HG03457 (cell line): ENCODE results near the gene MUC5B.

ENCODE experiments used
- ATAC-seq: cut with Tn5 transposase; IDR thresholded peaks from one replicate; pipeline ENCODE4 v1.9.1; 2021; ENCODE audit warnings: moderate number of reproducible peaks; ENCODE audit not compliant: unreplicated experiment

MUC5B gene

DNA sequence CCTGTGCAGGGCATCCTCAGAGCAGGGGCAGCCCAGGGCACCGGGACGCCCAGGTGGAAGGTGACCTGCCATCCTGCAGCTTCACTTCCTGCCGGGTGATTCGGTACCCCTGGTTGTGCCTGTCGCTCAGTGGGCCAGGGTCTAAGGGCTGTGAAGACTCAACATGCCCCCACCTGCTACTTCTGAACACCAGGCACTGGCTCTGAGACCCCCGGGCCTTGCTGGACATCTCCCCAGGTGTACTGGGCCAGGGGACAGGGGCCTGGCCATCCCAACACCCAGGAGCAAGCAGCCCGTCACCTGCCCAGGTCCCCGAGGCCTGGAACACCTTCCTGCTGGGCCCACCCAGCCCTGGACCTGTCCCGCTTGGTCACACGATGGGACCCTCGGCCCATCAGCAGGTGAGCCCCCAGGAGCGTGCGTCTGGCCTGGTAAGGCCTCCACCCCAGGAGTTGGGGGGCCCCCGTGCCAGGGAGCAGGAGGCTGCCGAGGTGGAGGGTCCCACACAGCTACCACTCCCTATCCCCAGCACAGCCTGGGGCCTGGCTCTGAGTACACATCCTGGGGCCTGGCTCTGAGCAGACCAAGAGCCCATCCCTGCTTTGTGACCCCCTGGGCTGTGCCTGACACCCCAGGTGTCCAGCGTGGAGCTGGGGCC, 3.9 kb upstream of the MUC5B start:
- ATAC-seq, result no peak

DNA sequence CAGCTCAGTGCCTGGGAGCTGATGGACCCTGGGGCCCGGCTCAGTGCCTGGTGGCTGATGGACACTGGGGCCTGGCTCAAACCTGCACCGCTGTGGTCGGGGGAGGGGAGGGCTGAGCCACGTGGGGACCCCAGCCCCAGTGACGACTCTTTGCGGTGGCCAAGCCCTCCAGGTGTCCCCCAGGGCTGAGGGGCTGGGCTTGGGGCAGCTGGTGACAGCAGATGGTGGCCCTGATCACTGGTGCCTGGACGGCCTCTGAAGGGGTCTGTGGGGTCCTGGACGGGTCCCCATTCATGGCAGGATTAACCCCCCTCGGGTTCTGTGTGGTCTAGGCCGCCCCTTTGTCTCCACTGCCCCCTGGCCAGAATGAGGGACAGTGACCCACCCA, 3.4 kb upstream of the MUC5B start:
- ATAC-seq, result no peak

DNA sequence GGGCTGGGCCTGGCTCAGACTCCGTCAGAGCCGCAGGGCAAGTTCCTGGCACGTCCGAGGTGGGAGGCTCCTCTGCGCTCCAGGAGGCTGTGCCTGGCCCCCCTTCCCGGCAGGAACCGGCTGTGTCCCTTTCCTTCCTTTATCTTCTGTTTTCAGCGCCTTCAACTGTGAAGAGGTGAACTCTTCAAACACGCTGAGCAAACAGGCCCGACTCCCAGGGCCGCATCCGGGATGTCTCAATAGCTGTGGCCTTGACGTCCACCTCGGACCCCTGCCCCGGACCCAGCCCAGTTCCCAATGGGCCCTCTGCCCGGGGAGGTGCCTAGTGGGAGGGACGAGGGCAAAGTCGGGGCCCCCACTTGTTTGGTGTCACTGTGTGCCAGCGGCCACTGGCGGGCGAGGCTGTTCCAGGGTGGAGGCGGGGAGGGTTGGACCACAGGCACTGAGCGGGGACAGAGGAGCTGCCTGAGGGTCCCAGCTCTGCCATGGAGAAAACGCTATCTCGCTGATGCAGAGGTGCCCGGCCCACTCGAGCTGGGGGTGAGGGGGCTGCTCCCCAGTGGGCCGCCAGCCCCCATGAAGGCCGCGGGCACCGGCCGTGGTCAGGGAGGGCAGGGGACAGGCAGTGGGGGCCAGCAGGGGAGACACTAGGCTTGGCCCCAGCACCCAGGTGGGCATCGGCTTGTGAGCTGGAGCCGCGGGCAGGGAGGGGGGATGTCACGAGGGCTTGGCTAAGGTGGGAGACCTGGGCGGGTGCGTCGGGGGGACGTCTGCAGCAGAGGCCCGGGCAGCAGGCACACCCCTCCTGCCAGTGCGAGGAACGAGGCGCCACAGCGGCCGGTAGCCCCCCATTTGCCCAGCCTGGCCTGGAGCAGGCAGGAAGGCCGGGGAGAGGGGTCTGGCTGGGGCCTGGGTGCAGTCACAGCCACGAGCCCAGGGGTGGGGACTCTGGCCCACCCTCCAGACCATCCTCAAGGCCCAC, 2.7 kb upstream of the MUC5B start:
- ATAC-seq, result no peak

DNA sequence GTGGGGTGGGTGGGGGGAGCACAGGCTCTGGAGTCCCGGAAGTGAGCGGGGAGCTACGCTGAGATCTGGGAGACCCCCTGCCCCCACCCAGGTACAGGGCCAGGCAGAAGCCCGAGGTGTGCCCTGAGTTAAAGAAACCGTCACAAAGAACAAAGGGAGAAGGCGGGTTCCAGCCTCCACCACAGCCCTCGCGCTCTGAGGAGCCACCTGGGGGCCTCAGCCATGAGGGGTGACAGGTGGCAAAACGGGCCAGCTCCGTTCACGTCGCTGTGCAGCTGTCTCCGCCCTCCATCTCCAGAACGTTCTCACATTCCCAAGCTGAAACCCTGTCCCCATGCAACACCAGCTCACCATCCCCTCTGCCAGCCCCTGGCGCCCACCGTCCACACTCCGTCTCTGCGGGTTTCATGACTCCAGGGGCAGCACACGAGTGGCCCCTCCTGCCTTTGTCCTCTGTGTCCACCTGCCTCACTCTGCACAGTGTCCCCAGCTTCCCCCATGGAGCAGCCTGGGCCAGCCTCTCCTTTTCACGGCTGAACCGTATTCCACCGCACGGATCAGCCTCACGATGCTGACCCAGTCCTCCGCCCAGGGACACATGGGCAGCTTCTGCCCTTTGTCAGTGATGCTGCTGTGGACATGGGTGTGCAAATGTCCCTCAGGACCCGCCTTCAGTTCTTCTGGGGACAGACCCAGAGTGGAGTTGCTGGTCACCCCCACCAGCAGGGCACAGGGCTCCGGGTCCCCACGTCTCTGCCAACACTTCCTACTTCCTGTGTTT, 1.7 kb upstream of the MUC5B start:
- no peak for ATAC-seq

DNA sequence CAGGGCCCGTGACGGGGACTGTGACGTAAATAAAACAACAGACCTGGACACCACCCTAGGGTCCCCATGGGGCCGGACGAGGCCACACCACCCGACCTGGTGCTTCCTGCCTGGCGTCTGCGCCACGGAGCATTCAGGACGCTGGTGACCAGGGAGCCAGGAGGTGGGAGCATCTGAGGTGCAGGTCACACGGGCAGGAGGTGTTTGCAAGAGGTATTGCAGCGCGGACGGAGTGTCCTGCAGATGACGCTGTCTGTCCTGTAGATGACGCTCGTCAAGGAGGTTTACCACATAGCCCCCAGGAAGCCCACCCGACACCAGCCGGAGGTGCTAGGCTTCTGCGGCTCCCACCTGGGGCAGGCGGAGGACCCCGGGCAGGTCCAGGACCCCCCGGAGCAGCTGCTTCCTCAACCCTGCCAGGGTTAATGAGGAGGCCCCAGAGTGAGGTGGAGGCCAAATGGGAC, 986 bp upstream of the MUC5B start:
- no peak for ATAC-seq

DNA sequence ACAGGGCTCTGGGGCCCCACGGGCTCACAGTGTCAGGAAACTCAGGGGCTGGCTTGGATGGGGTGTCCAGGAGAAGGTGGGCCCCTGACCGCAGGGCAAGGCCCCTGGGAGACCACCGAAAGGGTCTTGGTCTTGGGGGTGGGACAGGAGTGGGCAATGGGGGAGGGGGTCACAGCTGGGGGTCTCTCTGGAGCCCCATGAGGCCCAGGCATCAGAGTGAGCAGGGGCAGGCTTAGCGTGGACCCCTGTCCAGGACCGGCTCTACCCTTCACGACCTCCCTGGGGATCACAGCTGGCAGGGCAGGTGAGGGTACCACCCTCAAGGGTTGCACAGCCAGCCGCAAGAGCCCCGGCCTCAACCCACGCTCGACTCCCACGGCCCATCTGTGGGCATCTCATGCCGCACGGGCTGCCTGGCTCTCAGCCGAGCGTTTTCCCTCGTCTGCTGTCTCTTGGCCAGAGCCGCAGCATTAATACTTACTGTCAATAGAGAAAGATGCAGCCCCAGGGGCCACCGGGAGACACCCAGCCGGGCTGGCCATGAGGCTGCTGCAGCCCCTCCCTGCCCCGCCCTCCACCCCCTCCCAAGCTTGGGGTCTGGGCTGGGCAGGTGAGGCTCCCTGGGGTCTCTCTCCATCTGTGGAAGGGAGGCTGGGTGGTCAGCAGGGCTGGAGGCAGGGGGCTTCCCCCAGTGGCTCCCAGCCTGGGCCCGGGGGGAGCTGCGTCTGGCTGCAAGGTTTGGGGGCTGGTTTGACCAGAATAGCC, 662 bp downstream of the MUC5B start:
- no peak for ATAC-seq

DNA sequence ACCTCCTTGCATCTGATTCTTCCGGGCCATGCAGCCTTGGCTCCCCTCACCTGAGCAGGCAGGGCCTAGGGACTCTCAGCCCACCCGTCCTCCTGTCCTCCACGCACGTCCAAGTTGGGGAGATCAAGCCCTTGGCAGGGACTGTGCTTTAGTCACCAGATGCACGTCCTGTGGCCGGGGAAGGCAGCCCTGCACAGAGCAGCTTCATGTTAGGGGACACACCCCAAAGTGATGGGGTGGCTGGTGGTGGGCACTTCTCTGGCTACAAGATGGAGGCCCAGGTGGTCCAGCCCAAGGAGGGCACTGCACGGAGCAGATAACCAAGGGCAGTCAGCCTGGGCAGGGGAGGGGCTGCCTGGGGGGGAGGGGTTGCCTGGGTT, 1.2 kb downstream of the MUC5B start:
- no peak for ATAC-seq

DNA sequence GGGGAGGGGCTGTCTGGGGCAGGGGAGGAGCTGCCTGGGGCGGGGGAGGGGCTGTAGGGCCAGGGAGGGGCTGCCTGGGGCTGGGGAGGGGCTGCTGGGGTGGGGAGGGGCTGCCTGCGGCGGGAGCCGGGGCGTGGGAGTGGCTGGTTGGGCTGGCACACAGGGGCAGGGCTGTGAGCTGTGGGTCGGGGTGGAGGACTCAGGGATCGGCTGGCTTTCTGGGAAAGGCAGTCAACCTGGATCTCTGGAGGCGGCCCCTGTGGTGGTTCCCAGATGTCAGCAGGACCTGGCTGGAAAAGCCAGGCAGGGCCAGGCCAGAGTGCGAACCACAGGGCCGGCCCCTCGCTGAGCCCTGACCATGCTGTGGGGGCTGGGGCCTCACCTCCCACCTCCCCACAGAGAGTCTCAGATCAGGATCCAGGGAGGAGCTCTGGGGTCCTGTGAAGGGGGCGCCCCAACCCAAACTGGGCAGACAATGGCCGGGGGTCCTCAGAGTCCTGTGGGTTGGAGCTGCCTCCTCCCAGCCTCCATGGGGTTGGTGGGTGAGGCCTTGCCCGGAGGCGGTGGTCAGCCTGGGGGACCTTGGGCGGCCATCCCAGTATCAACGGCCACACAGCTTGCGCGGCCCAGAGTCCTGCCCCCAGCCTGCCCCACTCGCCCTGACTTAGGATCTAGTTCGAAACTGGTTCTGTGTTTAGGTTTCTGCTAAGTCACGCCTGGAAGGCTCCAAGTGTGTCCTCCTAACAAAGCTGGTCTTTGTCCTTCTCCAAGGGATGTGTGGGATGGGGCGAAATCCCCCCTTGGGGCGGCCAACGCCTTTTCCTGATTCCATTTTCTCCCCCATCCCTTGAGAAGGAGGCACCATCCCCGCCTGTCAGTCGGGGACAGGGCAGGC, 1.9 kb downstream of the MUC5B start:
- no peak for ATAC-seq

DNA sequence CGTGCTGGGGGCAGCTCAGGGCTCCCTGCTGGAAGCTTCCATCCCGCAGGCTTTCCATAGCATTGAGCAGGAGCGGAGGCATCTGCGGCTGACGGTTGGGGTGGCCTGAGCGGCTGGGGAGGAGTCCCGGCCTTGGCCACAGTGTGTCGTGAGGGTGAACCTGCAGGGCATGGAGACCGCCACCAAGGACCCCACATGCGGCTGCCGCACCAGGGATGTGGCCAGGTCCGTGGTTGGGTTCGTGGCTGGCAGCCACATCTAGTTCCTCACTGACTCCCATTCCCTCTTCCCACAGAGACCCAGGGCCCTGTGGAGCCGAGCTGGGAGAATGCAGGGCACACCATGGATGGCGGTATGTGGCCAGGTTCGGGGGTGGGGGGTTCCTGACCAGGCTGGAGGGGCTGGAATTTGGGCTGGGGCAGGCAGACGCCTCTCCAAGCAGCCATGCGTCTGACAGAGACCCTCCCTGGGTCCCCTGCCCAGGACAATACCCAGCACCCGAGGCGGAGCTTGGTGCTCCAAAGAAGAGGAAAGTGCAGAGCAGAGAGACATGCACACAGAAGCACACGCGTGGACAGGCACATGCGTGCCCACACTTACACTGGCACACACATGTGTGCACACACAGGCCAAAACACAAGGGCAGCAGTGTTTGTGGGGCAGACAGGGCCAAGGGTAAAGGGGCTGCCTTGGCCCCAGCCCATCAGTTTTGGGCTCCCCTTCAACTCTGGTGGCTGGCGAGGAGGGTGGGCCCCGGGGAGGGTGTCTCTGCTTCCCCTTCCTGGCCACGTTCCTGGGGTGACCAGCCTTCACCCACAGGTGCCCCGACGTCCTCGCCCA, 2.7 kb downstream of the MUC5B start:
- no peak for ATAC-seq

DNA sequence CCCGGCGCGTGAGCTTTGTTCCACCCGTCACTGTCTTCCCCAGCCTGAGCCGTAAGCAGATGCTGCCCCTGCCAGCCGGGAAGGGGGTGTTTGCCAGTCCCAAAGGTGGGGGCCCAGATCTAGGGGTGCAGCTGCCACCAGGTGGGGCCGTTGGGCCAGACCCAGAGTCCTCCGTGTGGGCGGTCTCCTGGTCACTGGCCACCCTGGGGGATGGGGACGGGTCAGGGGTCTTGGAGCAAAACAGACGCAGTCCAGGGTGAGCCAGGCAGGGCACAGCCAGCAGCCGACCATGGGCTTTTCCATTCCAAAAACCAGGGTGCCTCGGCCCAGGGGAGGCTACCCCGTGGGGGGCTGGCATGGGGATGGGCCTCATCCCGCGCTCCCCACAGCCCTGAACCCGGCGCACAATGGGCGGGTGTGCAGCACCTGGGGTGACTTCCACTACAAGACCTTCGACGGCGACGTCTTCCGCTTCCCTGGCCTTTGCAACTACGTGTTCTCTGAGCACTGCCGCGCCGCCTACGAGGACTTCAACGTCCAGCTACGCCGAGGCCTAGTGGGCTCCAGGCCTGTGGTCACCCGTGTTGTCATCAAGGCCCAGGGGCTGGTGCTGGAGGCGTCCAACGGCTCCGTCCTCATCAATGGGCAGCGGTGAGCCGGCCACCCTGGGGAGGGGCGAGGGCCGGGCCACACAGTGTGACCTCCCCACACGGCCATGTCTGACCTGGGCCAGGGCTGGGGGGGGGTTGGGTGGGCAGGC, 3.5 kb downstream of the MUC5B start:
- no peak for ATAC-seq

DNA sequence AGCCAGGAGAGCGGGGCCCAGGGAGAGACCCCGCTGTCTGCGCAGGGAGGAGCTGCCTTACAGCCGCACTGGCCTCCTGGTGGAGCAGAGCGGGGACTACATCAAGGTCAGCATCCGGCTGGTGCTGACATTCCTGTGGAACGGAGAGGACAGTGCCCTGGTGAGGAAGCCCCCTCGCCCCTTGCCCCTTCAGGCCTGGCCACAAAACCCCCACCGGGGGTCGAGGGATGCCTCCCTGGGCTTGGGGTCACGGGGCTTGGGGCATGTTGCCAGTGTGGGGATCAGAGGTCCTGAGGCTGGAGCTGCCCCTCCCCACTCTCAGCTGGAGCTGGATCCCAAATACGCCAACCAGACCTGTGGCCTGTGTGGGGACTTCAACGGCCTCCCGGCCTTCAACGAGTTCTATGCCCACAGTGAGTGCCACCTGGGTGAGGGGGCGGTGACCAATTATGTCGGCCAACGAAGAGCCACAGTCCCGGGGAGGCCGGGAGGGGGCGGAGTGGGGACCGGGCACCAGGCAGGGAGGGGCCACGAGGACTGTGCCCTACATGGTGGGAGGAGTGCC, 4.2 kb downstream of the MUC5B start:
- ATAC-seq, result no peak

DNA sequence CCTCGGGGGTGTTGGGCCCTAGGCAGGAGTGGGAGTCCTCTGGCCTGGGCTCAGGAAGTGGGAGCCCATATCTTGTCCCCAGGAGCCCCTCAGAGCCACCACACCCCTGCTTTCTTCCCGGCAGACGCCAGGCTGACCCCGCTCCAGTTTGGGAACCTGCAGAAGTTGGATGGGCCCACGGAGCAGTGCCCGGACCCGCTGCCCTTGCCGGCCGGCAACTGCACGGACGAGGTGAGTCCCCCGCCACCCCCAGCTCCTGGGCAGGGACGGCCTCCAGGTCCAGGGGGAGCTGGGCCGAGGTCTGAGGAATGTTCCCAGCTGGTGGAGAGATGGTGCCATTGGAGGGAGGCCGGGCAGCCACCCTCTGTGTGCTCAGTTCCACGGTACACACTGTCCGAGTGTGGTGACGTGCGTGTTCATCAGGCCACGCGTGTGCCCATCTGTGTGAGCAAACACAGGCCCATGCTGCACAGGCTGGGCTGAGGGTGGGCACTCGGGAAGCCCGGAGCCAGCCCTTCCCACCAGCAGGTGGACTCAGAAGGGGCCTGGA, 4.8 kb downstream of the MUC5B start:
- no peak for ATAC-seq

DNA sequence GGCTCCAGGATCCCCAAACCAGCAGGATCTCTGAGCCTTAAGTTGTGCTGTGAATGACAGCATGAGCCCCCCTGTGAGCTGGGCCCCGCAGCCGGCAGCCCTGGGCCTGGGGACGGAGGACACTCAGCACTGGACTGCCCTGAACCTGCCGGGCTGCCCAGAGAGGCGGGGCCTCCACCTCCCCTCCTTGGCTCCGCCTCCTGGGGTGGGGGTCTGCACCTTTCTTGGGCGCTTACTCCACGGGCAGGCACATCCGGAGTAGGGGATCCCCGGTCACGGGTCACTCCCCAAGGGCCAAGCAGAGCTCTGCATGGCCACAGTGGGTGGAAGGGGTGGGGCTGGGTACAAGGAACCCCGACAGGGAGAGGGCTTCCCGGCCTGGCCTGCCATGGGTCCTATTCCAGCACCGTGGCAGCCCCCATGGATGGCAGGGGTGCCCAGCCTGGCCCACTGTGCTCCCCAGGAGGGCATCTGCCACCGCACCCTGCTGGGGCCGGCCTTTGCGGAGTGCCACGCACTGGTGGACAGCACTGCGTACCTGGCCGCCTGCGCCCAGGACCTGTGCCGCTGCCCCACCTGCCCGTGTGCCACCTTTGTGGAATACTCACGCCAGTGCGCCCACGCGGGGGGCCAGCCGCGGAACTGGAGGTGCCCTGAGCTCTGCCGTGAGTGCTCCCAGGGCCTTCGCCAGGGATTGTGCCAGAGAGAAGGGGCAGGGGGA, 5.4 kb downstream of the MUC5B start:
- no peak for ATAC-seq

DNA sequence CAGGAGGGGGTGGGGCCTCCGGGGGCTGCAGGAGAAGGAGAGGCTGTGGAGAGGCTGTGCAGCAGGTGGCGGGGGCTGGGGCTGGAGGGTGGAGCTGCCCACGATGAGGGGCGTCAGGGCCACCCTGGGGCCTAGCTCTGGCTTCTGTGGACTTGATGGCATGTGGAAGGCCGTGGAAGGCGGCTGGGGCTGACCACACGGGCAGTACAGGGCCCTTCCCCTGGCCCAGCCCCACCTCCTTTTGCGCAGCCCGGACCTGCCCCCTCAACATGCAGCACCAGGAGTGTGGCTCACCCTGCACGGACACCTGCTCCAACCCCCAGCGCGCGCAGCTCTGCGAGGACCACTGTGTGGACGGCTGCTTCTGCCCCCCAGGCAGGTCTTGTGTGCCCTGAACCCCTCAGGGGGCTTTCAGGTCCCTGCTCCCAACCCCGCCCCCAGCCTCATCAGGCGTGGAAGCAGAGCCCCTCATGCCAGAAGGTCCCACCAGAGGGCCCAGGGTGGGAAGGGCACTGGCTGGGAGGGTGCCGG, 6.1 kb downstream of the MUC5B start:
- ATAC-seq, result no peak

DNA sequence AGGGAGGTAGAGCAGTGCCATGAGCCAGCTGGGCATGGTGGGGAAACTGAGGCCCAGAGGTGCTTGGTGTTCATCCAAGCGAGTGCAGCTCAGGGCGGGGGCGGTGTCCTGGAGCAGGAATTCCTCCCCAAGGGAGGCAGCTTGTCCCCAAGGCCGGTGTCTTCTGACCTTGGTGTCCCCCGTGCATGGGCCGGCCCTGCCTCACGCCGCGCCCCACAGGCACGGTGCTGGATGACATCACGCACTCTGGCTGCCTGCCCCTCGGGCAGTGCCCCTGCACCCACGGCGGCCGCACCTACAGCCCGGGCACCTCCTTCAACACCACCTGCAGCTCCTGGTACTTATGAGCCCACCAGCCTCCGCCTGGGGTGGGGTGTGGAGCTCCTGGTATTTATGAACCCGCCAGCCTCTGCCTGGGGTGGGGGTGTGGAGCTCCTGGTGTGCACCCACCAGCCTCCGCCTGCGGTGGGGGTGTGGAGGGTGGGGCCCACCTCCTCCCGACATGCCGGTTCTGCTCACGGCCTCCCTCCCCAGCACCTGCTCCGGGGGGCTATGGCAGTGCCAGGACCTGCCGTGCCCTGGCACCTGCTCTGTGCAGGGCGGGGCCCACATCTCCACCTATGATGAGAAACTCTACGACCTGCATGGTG, 6.7 kb downstream of the MUC5B start:
- ATAC-seq, result no peak

DNA sequence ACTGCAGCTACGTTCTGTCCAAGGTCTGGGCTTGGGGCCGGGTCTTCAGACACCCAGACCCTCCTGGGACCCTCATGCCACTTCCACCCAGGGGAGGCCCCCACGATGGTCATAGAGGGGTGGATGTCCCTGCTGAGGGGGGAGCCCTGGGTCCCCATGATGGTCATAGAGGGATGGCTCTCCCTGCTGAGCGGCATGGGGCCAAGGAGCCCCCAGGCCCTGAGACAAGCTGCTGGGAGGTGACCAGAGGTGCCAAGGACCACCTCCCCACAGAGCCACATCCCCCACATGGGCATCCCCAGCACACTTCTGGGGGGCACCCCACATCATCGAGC, 7.2 kb downstream of the MUC5B start:
- no peak for ATAC-seq
